Sigmoid colon (tissue), 7 donors: Measurements from ENCODE around the gene IKZF1. TPM values are rescaled to one million over a fixed set of nuclear protein-coding genes. Genes with fewer than 3 reads are reported as not detected.

Experiments
- DNase-seq: peaks from one replicate; pipeline ENCODE4 v3.0.0-alpha.2; 2019
- H3K27ac ChIP-seq, 4 donors: fragments of 200-600 bp; sonication (generic); one replicate each; pipeline ENCODE4 v1.5.1; 2016 to 2019; ENCODE audit warnings: mild to moderate bottlenecking in 1 of 4
- H3K27me3 ChIP-seq, 3 donors: fragments of 200-600 bp; sonication (generic); one replicate each; pipeline ENCODE4 v1.5.1; 2019; ENCODE audit warnings: mild to moderate bottlenecking in 1 of 3
- H3K36me3 ChIP-seq, 4 donors: fragments of 200-600 bp; sonication (generic); one replicate each; pipeline ENCODE4 v1.5.1; 2016 to 2019
- H3K4me1 ChIP-seq, 4 donors: fragments of 200-600 bp; sonication (generic); one replicate each; pipeline ENCODE4 v1.5.1; 2017 to 2019
- H3K4me3 ChIP-seq, 4 donors: fragments of 200-600 bp; sonication (generic); one replicate each; pipeline ENCODE4 v1.5.1; 2017 to 2019; ENCODE audit warnings: mild to moderate bottlenecking in 2 of 4, moderate library complexity in 1 of 4
- H3K9me3 ChIP-seq, 4 donors: fragments of 200-600 bp in 3 of 4; sonication (generic) in 3 of 4; one replicate each; pipeline versions ENCODE4 v1.5.1 to v1.6.1; 2013 to 2019
- CTCF ChIP-seq, 4 experiments: fragments of 450-650 bp in 3 of 4; fragments of 200-600 bp in 1 of 4; IDR thresholded peaks; one replicate each; pipeline ENCODE4 v1.5.1; 2016 to 2019; ENCODE audit warnings: antibody characterized with exemption in 4 of 4, mild to moderate bottlenecking in 3 of 4, moderate library complexity in 2 of 4
- EP300 ChIP-seq, 4 donors: sonication (generic); formaldehyde crosslinking; IDR thresholded peaks; one replicate each; pipeline ENCODE4 v1.6.1; 2017; ENCODE audit warnings: antibody characterized with exemption in 4 of 4
- POLR2A ChIP-seq, 2 donors: fragments of 450-650 bp; IDR thresholded peaks; one replicate each; pipeline ENCODE4 v1.6.1; 2016; ENCODE audit warnings: antibody characterized with exemption in 2 of 2, mild to moderate bottlenecking in 2 of 2, moderate library complexity in 2 of 2
- POLR2AphosphoS5 ChIP-seq, 4 donors: sonication (generic); formaldehyde crosslinking; IDR thresholded peaks; one replicate each; pipeline ENCODE4 v1.6.1; 2017; ENCODE audit warnings: antibody characterized with exemption in 4 of 4
- WGBS, 2 donors: extraction: QIAGEN DNeasy Blood & Tissue Kit; methylation state at CpG; one replicate each; pipeline ENCODE4 v1.1.7; 2013; 5-methylcytosine and 5-hydroxymethylcytosine counted together
- intact Hi-C: fragments of 100-400 bp; cut with DNase I; formaldehyde crosslinking; loops from one replicate; pipeline ENCODE4 v1.15.1; 2023
- polyA plus RNA-seq, 3 donors: library from polyadenylated mRNA; stranded (reverse); fragments of 200-250 nt; gene quantifications; one replicate each; pipeline ENCODE4 v1.2.3, GENCODE V29; 2013
- total RNA-seq, 4 donors: library from RNA; depleted of rRNA; stranded (reverse); fragments of >200 nt; gene quantifications; one replicate each; pipeline ENCODE4 v1.1.0, GENCODE V29; 2016
- donor health status: healthy with polysubstance abuse.
- donor health status: Bipolar disorder and iron deficiency.
- donor health status: healthy.

IKZF1 gene
- total RNA-seq (10 to 100 TPM in 1 of 4 donors, 1 to 10 TPM in 3; 5.5 to 20.5 (median 7.6) TPM), polyA plus RNA-seq (10 to 100 TPM in 1 of 3 donors, 1 to 10 TPM in 2; 1.8 to 29.9 (median 1.8) TPM)

GRCh38 chr7:50304129-50304910 is at the start of gene IKZF1:
IKZF1 (plus strand) TSS chr7:50304716; CDS start chr7:50319062, 14,346 bp downstream.
- WGBS, 2 donors, result 0 to 1% methylated on average over 107 of the region's 107 CpGs
- peaks cover 0 to 8% (median 5%) of the 10 kb centered on the region in 4 donors for H3K4me1 ChIP-seq
- TF ChIP-seq CTCF (IDR thresholded peaks at IDR 0.05), result no peak
- TF ChIP-seq EP300 (IDR thresholded peaks at IDR 0.05), result no peak
- TF ChIP-seq POLR2AphosphoS5 (IDR thresholded peaks at IDR 0.05), result peak in 1 of 4 donors; percentile 28
- no peak for TF ChIP-seq POLR2A (IDR thresholded peaks at IDR 0.05)
- peak within 1 kb of the TSS; percentile 28 to 62 (median 38) for H3K27ac ChIP-seq
- H3K36me3 ChIP-seq, result no peaks in the 10 kb centered on the region
- peak within 1 kb of the TSS in 3 of 4 donors; percentile 36 to 47 (median 46) for H3K4me3 ChIP-seq
- H3K9me3 ChIP-seq, result no peaks in the 10 kb centered on the region
- peaks cover 7 to 46% (median 31%) of the 10 kb centered on the region in 3 donors for H3K27me3 ChIP-seq
- intact Hi-C loops, result no loop called here
- DNase-seq, result peak; percentile 78

- intact Hi-C loops, result no loop called here
- no peak overlapping the region for H3K4me3 ChIP-seq
- H3K36me3 ChIP-seq, result no peaks in the 10 kb centered on the region
- H3K27me3 ChIP-seq, result no peaks in the 10 kb centered on the region
- WGBS, 2 donors, result 81% methylated on average over 1 of the region's 1 CpG
- H3K9me3 ChIP-seq, result no peaks in the 10 kb centered on the region
- DNase-seq, result no peak
- no peak overlapping the region for H3K27ac ChIP-seq
- TF ChIP-seq CTCF (IDR thresholded peaks at IDR 0.05) (no peak), EP300 (IDR thresholded peaks at IDR 0.05) (no peak), POLR2A (IDR thresholded peaks at IDR 0.05) (no peak), POLR2AphosphoS5 (IDR thresholded peaks at IDR 0.05) (no peak)
- no peaks in the 10 kb centered on the region for H3K4me1 ChIP-seq
Observed at GRCh38 chr7:50261593-50261992, 42.9 kb upstream of the IKZF1 start.

GRCh38 chr7:50262446-50262845 is 42.1 kb upstream of the IKZF1 start:
- TF ChIP-seq POLR2A (IDR thresholded peaks at IDR 0.05) (no peak), EP300 (IDR thresholded peaks at IDR 0.05) (no peak), CTCF (IDR thresholded peaks at IDR 0.05) (no peak), POLR2AphosphoS5 (IDR thresholded peaks at IDR 0.05) (no peak)
- Histone ChIP-seq H3K27ac (no peak overlapping the region), H3K36me3 (no peaks in the 10 kb centered on the region), H3K9me3 (no peaks in the 10 kb centered on the region), H3K4me3 (no peak overlapping the region), H3K27me3 (no peaks in the 10 kb centered on the region), H3K4me1 (no peaks in the 10 kb centered on the region)
- intact Hi-C loops, result no loop called here
- WGBS, 2 donors, result 73 to 77% methylated on average over 2 of the region's 2 CpGs
- no peak for DNase-seq

GRCh38 chr7:50262916-50263690 is 41.4 kb upstream of the IKZF1 start:
- intact Hi-C loops, result no loop called here
- Histone ChIP-seq H3K4me1 (no peaks in the 10 kb centered on the region), H3K4me3 (no peak overlapping the region), H3K27me3 (no peaks in the 10 kb centered on the region), H3K36me3 (no peaks in the 10 kb centered on the region), H3K9me3 (no peaks in the 10 kb centered on the region), H3K27ac (no peak overlapping the region)
- TF ChIP-seq CTCF (IDR thresholded peaks at IDR 0.05) (no peak), EP300 (IDR thresholded peaks at IDR 0.05) (no peak), POLR2AphosphoS5 (IDR thresholded peaks at IDR 0.05) (no peak), POLR2A (IDR thresholded peaks at IDR 0.05) (no peak)
- no peak for DNase-seq
- 3 to 15% methylated on average over 1 of the region's 1 CpG for WGBS, 2 donors
